GM06990 (cell line): ENCODE measurements around the gene MAOB.

Source experiments
- DNase-seq: peaks from one replicate; pipeline ENCODE4 v3.0.0-alpha.2; 2011; ENCODE audit not compliant: insufficient read length; ENCODE audit errors: extremely low read depth
- H3K27me3 ChIP-seq: replicated peaks from 2 replicates; pipeline ENCODE4 v1.6.0; 2011; ENCODE audit warnings: low read length; ENCODE audit not compliant: control insufficient read depth, insufficient read depth
- H3K36me3 ChIP-seq: 2 replicates; pipeline ENCODE4 v1.5.1; 2011; ENCODE audit warnings: low read length; ENCODE audit not compliant: control insufficient read depth, insufficient read depth
- H3K4me3 ChIP-seq: replicated peaks from 2 replicates; pipeline ENCODE4 v1.5.1; 2011; ENCODE audit warnings: low read depth, mild to moderate bottlenecking, control low read depth, low read length
- TF ChIP-seq, protein P1 (sequence below): IDR thresholded peaks from 2 replicates; pipeline ENCODE4 v1.5.1; 2011; ENCODE audit warnings: low read length, control low read depth, mild to moderate bottlenecking, inconsistent platforms; ENCODE audit not compliant: insufficient read depth, poor library complexity, severe bottlenecking

MAOB gene

DNA sequence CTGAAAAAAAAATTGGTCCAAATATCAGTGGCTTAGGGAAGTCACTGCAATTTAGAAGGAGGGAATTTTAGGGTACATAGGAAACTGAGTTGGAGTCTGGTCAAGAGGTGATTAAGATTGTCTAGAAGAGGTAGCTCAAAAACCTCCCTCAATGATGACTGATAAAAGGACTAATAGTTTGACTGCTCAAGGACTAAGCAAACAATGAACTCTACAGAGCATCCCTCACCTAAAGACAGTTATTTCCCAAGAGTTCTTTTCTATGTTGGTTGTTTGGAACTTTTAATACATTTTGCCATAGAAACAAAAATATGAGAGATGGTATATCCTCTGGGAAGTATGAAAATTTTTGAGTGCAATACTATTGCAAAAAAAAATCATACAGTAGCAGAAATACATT lies 35.7 kb downstream of the MAOB start:
- Histone ChIP-seq H3K27me3 (no peaks in the 10 kb centered on the region), H3K4me3 (no peak overlapping the region), H3K36me3 (no peaks in the 10 kb centered on the region)
- no peak for DNase-seq
- TF ChIP-seq, protein P1, sequence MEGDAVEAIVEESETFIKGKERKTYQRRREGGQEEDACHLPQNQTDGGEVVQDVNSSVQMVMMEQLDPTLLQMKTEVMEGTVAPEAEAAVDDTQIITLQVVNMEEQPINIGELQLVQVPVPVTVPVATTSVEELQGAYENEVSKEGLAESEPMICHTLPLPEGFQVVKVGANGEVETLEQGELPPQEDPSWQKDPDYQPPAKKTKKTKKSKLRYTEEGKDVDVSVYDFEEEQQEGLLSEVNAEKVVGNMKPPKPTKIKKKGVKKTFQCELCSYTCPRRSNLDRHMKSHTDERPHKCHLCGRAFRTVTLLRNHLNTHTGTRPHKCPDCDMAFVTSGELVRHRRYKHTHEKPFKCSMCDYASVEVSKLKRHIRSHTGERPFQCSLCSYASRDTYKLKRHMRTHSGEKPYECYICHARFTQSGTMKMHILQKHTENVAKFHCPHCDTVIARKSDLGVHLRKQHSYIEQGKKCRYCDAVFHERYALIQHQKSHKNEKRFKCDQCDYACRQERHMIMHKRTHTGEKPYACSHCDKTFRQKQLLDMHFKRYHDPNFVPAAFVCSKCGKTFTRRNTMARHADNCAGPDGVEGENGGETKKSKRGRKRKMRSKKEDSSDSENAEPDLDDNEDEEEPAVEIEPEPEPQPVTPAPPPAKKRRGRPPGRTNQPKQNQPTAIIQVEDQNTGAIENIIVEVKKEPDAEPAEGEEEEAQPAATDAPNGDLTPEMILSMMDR = no peak

- Histone ChIP-seq H3K4me3 (no peak overlapping the region), H3K27me3 (no peaks in the 10 kb centered on the region), H3K36me3 (no peaks in the 10 kb centered on the region)
- TF ChIP-seq, protein P1 = no peak
- no peak for DNase-seq
Observed at GRCh38 chrX:43845776-43846175, 36.5 kb downstream of the MAOB start.

GRCh38 chrX:43840265-43840664 lies 42.0 kb downstream of the MAOB start:
- Histone ChIP-seq H3K36me3 (no peaks in the 10 kb centered on the region), H3K4me3 (no peak overlapping the region), H3K27me3 (no peaks in the 10 kb centered on the region)
- no peak for DNase-seq
- TF ChIP-seq, protein P1 = no peak

- Histone ChIP-seq H3K4me3 (no peak overlapping the region), H3K27me3 (no peaks in the 10 kb centered on the region), H3K36me3 (no peaks in the 10 kb centered on the region)
- DNase-seq = peak; percentile 2
- TF ChIP-seq, protein P1 = peak; percentile 49
Observed at GRCh38 chrX:43836435-43837184, 45.6 kb downstream of the MAOB start.

DNA sequence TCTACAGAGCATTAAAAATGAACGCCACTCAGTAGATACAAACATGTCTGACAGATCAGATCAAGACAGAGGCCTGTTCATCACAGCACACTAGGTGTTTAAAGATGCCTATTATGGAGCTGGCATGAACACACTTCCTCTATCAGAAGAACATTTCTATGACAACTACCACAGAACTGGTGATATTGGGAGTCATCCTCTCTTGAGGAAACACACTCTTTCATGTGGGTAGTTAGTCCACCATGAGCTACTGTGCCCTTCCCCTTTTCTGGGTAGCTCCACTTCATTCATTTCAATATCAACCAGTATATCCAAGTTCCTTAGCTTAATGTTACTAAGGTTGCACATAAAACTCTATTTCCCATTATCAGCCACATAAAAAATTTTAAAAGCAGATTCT lies 46.7 kb downstream of the MAOB start:
- Histone ChIP-seq H3K36me3 (no peaks in the 10 kb centered on the region), H3K4me3 (no peak overlapping the region), H3K27me3 (no peaks in the 10 kb centered on the region)
- DNase-seq = no peak
- TF ChIP-seq, protein P1 = no peak
